B cell (primary cell): Measurements from ENCODE around the gene SH2D3C. TPM values are rescaled to one million over a fixed set of nuclear protein-coding genes. Genes with fewer than 3 reads are reported as not detected.
A peak's percentile ranks its signal among the peaks of the same experiment; 100 is the strongest.

Source experiments
- ATAC-seq: fragments of 200-7000 bp; cut with Tn5 transposase; one replicate; pipeline ENCODE4 v1.10.0; 2021; ENCODE audit warnings: low read depth, mild to moderate bottlenecking, moderate number of reproducible peaks, moderate library complexity
- CTCF ChIA-PET: fragments of 350-600 bp; sonication (Branson Sonifier 250); formaldehyde crosslinking; loops from one replicate; lab custom pipeline; 2021; ENCODE audit warnings: antibody characterized with exemption, inconsistent platforms; lab: Charles Lee
- POLR2A ChIA-PET: fragments of 350-600 bp; sonication (Branson Sonifier 250); formaldehyde crosslinking; loops from one replicate; lab custom pipeline; 2021; ENCODE audit warnings: antibody characterized with exemption; lab: Charles Lee
- DNase-seq: peaks from one replicate; pipeline ENCODE4 v3.0.0; 2013
- H2AFZ ChIP-seq: 2 replicates; pipeline ENCODE4 v1.6.1; 2012; ENCODE audit warnings: mild to moderate bottlenecking, low read depth, low read length; ENCODE audit not compliant: insufficient read depth, poor library complexity, severe bottlenecking
- H3K27ac ChIP-seq, 2 donors: 1 replicate in 1 of 2; 2 replicates in 1 of 2; pipeline ENCODE4 v1.5.1; 2012 to 2013; ENCODE audit warnings: low read length in 2 of 2, mild to moderate bottlenecking in 2 of 2, moderate library complexity in 1 of 2
- H3K27me3 ChIP-seq, 4 experiments: fragments of 200-600 bp in 1 of 4; sonication (generic) in 1 of 4; replicated peaks in 1 of 4; 1 replicate in 2 of 4; 2 replicates in 2 of 4; pipeline versions ENCODE4 v1.6.1 to v1.7.0; 2013 to 2016; ENCODE audit warnings: low read length in 3 of 4, mild to moderate bottlenecking in 2 of 4, mixed read lengths in 1 of 4, moderate library complexity in 1 of 4; ENCODE audit not compliant: insufficient read depth in 4 of 4, control insufficient read depth in 3 of 4; ENCODE audit errors: control extremely low read depth in 1 of 4
- H3K36me3 ChIP-seq, 2 experiments: replicated peaks in 1 of 2; 1 replicate in 1 of 2; 2 replicates in 1 of 2; pipeline versions ENCODE4 v1.6.1 to v1.7.1; 2013; ENCODE audit warnings: low read length in 1 of 2; ENCODE audit not compliant: insufficient read depth in 2 of 2, control insufficient read depth in 1 of 2; ENCODE audit errors: control extremely low read depth in 1 of 2, extremely low read depth in 1 of 2
- H3K4me1 ChIP-seq, 2 donors: fragments of 200-600 bp in 1 of 2; sonication (generic) in 1 of 2; 1 replicate in 1 of 2; 2 replicates in 1 of 2; pipeline versions ENCODE4 v1.5.1 to v1.6.1; 2013 to 2017; ENCODE audit warnings: low read length in 2 of 2; ENCODE audit not compliant: control insufficient read depth in 2 of 2, insufficient read depth in 2 of 2
- H3K4me2 ChIP-seq: replicated peaks from 2 replicates; pipeline ENCODE3; 2012; ENCODE audit warnings: mild to moderate bottlenecking, low read depth, low read length; ENCODE audit not compliant: poor library complexity, severe bottlenecking
- H3K4me3 ChIP-seq, 5 experiments: fragments of 200-600 bp in 1 of 5; sonication (generic) in 1 of 5; 1 replicate in 3 of 5; 2 replicates in 2 of 5; pipeline versions ENCODE4 v1.5.1 to v1.7.0; 2011 to 2016; ENCODE audit warnings: low read length in 4 of 5, mild to moderate bottlenecking in 4 of 5, low read depth in 2 of 5, control low read depth in 1 of 5, moderate library complexity in 1 of 5; ENCODE audit not compliant: insufficient read depth in 1 of 5; ENCODE audit errors: control extremely low read depth in 1 of 5, extremely low read depth in 1 of 5
- H3K79me2 ChIP-seq: fragments of 200-600 bp; sonication (generic); one replicate; pipeline ENCODE4 v1.6.0; 2016; ENCODE audit warnings: low read length; ENCODE audit not compliant: control insufficient read depth, insufficient read depth
- H3K9ac ChIP-seq: fragments of 200-600 bp; sonication (generic); 2 replicates; pipeline ENCODE4 v1.6.1; 2017; ENCODE audit warnings: mild to moderate bottlenecking, low read length, moderate library complexity
- H3K9me3 ChIP-seq, 3 donors: one replicate each; pipeline versions ENCODE4 v1.6.1 to v1.7.1; 2013; ENCODE audit warnings: low read length in 2 of 3; ENCODE audit not compliant: control insufficient read depth in 2 of 3, insufficient read depth in 1 of 3; ENCODE audit errors: control extremely low read depth in 1 of 3
- H4K20me1 ChIP-seq: 2 replicates; pipeline ENCODE4 v1.6.0; 2012; ENCODE audit warnings: mild to moderate bottlenecking, low read length; ENCODE audit not compliant: insufficient read depth, control insufficient read depth, poor library complexity, severe bottlenecking
- H3K27ac Mint-ChIP-seq: one replicate; pipeline ENCODE4 v1.8.0; 2021; ENCODE audit warnings: mixed read lengths
- H3K27me3 Mint-ChIP-seq: one replicate; pipeline ENCODE4 v1.8.0; 2021; ENCODE audit warnings: mixed read lengths
- H3K4me1 Mint-ChIP-seq: one replicate; pipeline ENCODE4 v1.8.0; 2021; ENCODE audit warnings: mixed read lengths
- H3K4me3 Mint-ChIP-seq: one replicate; pipeline ENCODE4 v1.8.0; 2021; ENCODE audit warnings: mixed read lengths
- H3K9me3 Mint-ChIP-seq: one replicate; pipeline ENCODE4 v1.8.0; 2022; ENCODE audit warnings: mixed read lengths; ENCODE audit not compliant: insufficient read depth
- CTCF ChIP-seq: fragments of 200-600 bp; IDR thresholded peaks from one replicate; pipeline ENCODE4 v1.8.0; 2022; ENCODE audit warnings: antibody characterized with exemption, mild to moderate bottlenecking
- EZH2 ChIP-seq: IDR thresholded peaks from 2 replicates; pipeline ENCODE4 v1.6.1; 2012; ENCODE audit warnings: borderline replicate concordance, low read depth, mild to moderate bottlenecking, moderate library complexity, low read length; ENCODE audit not compliant: insufficient read depth, poor library complexity, severe bottlenecking
- WGBS: methylation state at CpG from one replicate; pipeline ENCODE4 v1.1.5; 2013; ENCODE audit warnings: missing lambda C conversion rate; ENCODE audit not compliant: insufficient coverage; 5-methylcytosine and 5-hydroxymethylcytosine counted together
- intact Hi-C: fragments of 100-400 bp; cut with micrococcal nuclease; formaldehyde crosslinking; loops from one replicate; pipeline ENCODE4 v1.10.0; 2022
- polyA plus RNA-seq: library from polyadenylated mRNA; depleted of rRNA; stranded (reverse); fragments of >200 nt; gene quantifications from 2 replicates; pipeline ENCODE4 v1.2.3, GENCODE V29; 2012
- total RNA-seq, 2 donors: library from RNA; stranded (reverse); fragments of 120-200 nt in 1 of 2; gene quantifications; 1 replicate in 1 of 2; 2 replicates in 1 of 2; pipeline versions ENCODE4 v1.2.3 to v1.2.4, GENCODE V29; 2013 to 2022

SH2D3C gene
- total and polyA plus RNA-seq, 2 donors (not counting 1 experiment from before 2014, with no cell fraction given): 66.3 to 85.5 TPM

- Mint-ChIP-seq H3K27me3 (no peaks in the 10 kb centered on the region), H3K4me1 (peaks cover 32% of the 10 kb centered on the region), H3K4me3 (peak overlapping the region; percentile 67), H3K9me3 (no peaks in the 10 kb centered on the region), H3K27ac (peak overlapping the region; percentile 89)
- Histone ChIP-seq H3K9ac (peak overlapping the region; percentile 41), H3K9me3 (no peaks in the 10 kb centered on the region), H3K4me3 (peak overlapping the region in 4 of 5 experiments; percentile 11 to 42 (median 32)), H4K20me1 (peaks cover 6% of the 10 kb centered on the region), H3K36me3 (peaks cover 0 to 2% of the 10 kb centered on the region in 2 experiments), H3K4me1 (peaks cover 23 to 32% of the 10 kb centered on the region in 2 donors), H3K79me2 (peaks cover 9% of the 10 kb centered on the region), H3K27ac (peak overlapping the region; percentile 32 to 33), H3K27me3 (no peaks in the 10 kb centered on the region), H3K4me2 (peak overlapping the region; percentile 57), H2AFZ (peak overlapping the region; percentile 39)
- intact Hi-C loops: no loop called here
- TF ChIP-seq CTCF (no peak), EZH2 (no peak)
- ChIA-PET CTCF (interaction anchor here (0.5 to 2.9 kb wide), 7 partner anchors 9 to 300 kb away, joined by 3 to 12 read pairs (median 5); partner anchors contain the start of genes CDK9 and TOR2A), POLR2A (interaction anchor here (0.6 to 1.3 kb wide), 6 partner anchors 8 to 167 kb away, joined by 3 to 5 read pairs (median 4); partner anchors contain the start of gene CDK9)
- WGBS: no CpG with 5 or more reads among the region's 11 CpGs
- DNase-seq: no peak
- ATAC-seq: peak; percentile 70
Measured at GRCh38 chr9:127796852-127797370, 18.4 kb upstream of the SH2D3C start.

- H3K27me3 ChIP-seq: no peaks in the 10 kb centered on the region
- H4K20me1 ChIP-seq: peaks cover 6% of the 10 kb centered on the region
- no peak for TF ChIP-seq CTCF
- no peak for TF ChIP-seq EZH2
- H3K4me1 ChIP-seq: peaks cover 20 to 29% of the 10 kb centered on the region in 2 donors
- CTCF ChIA-PET: interaction anchor here (0.5 to 2.9 kb wide), 6 partner anchors 9 to 299 kb away, joined by 3 to 12 read pairs (median 5); partner anchors contain the start of gene CDK9
- ATAC-seq (peak; percentile 29), DNase-seq (no peak)
- H3K4me3 ChIP-seq: no peak overlapping the region
- intact Hi-C loops: no loop called here
- peak overlapping the region; percentile 57 for H3K4me2 ChIP-seq
- Mint-ChIP-seq H3K4me3 (peak overlapping the region; percentile 67), H3K9me3 (no peaks in the 10 kb centered on the region), H3K27me3 (no peaks in the 10 kb centered on the region), H3K4me1 (peaks cover 29% of the 10 kb centered on the region), H3K27ac (peak overlapping the region; percentile 89)
- POLR2A ChIA-PET: interaction anchor here (0.6 to 1.3 kb wide), 4 partner anchors 10 to 107 kb away, joined by 3 to 5 read pairs (median 4); partner anchors contain the start of gene CDK9
- peaks cover 10% of the 10 kb centered on the region for H3K79me2 ChIP-seq
- peaks cover 0 to 6% of the 10 kb centered on the region in 2 experiments for H3K36me3 ChIP-seq
- H2AFZ ChIP-seq: peak overlapping the region; percentile 39
- H3K27ac ChIP-seq: peak overlapping the region; percentile 32 to 33
- no peaks in the 10 kb centered on the region for H3K9me3 ChIP-seq
- H3K9ac ChIP-seq: no peak overlapping the region
- 55% methylated on average over 3 of the region's 8 CpGs for WGBS
Measured at GRCh38 chr9:127796225-127796813, 17.9 kb upstream of the SH2D3C start.
